GM21367 (cell line): Measurements from ENCODE around the gene NEK2.
"Not testable (repeated sequence)": the region's sequence is repeated elsewhere in the genome, so short reads cannot be mapped to it uniquely, and the experiment has no call there.

Experiments
- ATAC-seq: cut with Tn5 transposase; IDR thresholded peaks from one replicate; pipeline ENCODE4 v1.9.1; 2021; ENCODE audit not compliant: unreplicated experiment

Gene NEK2

DNA sequence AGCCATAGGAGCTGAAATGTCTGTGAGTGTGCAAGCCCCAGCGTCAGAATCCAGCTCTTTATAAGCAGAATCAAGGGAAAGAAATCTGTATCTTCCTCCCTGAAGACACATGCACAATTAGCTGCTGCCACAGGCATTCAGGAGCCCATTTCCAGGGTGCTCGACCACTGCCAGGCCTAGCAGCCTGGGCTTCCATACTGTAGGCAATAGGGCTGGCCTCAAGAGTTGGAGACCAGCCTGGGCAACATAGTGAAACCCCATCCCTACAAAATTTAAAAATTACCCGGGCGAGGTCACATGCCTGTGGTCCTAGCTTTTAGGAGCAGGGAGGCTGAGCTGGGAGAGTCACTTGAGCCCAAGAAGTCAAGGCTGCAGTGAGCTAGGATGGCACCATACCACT, 41.0 kb downstream of the NEK2 start:
- ATAC-seq: no peak

- ATAC-seq: no peak
Observed at GRCh38 chr1:211633524-211633846, 41.9 kb downstream of the NEK2 start.

DNA sequence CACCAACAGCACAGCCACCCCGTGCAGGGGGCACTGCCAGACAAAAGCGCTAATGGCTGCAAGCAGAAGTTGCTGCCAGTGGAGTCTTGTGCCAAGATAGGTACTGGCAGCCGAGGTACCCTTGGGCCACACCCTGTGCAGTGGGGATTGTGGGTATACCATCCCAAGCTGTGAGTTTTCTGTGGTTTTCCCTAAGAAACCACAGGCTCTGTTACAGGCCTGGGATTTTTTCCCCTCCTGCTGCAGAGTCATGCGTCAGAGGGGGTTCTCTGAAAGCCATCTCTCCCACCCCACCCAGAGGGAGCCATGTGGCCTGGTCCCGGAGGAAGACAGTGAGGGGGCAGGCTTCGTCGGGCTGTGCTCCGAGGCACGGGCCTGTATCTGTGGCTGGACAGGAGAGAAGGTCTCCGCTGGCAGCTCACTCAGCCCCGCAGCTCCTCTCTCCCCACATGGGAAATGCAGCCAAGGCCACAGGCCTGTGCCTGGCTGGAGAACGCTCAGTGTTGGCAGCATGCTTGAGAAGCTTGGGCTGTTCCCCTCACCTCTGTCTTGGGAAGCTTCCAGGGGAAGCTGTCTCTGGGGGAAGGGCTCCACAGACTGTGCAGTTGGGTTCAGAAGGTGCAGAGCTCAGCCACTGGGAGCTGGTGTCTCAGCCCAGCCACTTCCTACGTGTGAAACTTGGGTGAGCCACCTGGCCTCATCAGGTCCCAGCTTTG, 42.5 kb downstream of the NEK2 start:
- ATAC-seq: no peak

DNA sequence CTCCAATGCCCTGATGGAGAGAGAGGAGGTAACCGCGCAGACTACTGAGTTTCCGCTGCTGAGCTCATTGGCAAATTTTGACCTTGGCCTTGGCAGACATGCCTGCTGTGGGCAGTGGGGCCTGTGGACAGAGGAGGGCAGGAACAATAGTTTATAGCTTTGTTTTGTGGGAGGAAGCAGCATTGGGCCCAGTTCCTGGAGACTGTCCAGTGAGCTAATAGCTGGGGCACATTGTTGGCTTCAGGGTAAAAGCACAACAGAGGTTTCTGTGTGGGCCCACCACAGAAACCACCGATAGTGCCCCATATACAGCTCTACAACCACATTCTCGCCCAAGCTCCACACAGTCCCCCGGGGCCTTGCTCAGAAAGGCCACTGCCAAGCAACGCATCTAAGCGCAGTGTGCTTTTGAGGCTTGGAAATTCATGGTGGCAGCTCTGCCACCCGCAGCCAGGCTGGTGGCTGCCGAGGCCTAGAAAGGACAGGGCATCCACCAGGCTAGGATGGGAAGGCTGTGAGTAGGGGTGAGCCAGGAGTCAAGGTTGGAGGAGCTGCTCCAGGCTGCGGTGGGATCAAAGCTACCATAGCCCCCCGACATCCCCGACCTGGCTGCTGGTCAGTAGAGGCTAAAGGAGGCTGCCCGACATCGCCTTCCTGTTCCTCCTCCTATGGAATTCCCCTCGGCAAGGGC, 43.2 kb downstream of the NEK2 start:
- ATAC-seq: no peak

GRCh38 chr1:211631168-211631567, 44.3 kb downstream of the NEK2 start:
- ATAC-seq: no peak

- no peak for ATAC-seq
Observed at GRCh38 chr1:211630236-211631081, 45.0 kb downstream of the NEK2 start.

- no peak for ATAC-seq
Observed at GRCh38 chr1:211628417-211628816, 47.0 kb downstream of the NEK2 start.

- ATAC-seq: no peak
Observed at GRCh38 chr1:211627259-211627658, 48.2 kb downstream of the NEK2 start.

DNA sequence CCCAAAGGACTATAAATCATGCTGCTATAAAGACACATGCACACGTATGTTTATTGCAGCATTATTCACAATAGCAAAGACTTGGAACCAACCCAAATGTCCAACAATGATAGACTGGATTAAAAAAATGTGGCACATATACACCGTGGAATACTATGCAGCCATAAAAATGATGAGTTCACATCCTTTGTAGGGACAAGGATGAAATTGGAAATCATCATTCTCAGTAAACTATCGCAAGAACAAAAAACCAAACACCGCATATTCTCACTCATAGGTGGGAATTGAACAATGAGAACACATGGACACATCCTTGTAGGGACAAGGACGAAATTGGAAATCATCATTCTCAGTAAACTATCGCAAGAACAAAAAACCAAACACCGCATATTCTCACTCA, 49.6 kb downstream of the NEK2 start:
- ATAC-seq: not testable (repeated sequence)

DNA sequence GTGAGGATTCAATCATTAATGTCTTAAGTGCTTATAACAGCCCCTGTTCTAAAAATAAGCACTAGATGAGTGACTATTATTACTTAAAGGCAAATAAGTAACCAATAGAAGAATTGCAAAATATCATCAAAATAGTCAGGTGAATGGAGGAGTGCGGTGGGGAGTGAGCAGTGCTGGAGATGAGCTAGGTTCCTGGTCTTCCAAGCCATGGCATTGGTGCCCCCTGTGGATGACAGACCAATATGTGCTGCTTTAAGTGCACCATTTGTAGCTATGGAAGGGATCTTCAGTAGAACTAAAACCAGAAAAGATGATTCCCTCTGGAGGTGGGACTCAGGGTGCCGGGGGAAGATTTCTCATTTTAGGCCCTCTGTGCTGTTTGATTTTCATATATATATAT, 50.4 kb downstream of the NEK2 start:
- no peak for ATAC-seq

DNA sequence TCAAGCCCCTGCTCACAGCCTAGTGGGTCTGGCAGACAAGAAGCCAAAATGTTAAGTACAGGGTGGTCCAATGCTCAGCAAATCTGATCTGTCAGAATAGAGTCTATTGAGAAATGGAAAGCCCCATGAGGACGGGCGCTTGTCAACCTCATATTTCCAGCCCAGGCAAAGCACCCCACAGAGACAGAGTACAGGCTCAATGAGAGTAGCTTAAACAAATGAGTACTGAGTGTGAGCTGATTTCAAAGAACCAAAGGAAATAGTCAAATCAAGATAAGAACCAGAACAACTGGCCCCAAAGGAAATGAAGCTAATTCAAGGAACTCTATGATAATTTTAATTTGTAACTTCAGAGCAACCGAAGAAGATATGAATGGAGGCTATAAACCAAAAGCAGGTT, 51.9 kb downstream of the NEK2 start:
- no peak for ATAC-seq

GRCh38 chr1:211621447-211622198, 53.8 kb downstream of the NEK2 start:
- ATAC-seq: no peak

DNA sequence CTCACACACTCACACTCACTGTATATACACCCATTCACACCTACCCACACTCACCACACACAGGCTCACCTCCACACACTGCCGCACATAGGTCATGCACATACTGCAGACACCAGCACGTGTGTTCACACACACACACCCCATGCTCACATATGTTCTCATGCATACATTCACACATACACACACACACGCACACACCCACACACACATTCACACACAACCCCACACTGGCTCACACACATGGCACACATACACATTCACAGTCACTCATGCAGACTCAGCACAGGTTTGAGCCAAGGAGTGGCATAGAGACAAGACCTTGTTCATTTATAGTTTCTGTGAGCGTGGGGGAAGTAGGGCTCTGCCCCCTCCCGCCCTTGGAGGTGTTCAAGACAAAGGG, 55.3 kb downstream of the NEK2 start:
- ATAC-seq: no peak

DNA sequence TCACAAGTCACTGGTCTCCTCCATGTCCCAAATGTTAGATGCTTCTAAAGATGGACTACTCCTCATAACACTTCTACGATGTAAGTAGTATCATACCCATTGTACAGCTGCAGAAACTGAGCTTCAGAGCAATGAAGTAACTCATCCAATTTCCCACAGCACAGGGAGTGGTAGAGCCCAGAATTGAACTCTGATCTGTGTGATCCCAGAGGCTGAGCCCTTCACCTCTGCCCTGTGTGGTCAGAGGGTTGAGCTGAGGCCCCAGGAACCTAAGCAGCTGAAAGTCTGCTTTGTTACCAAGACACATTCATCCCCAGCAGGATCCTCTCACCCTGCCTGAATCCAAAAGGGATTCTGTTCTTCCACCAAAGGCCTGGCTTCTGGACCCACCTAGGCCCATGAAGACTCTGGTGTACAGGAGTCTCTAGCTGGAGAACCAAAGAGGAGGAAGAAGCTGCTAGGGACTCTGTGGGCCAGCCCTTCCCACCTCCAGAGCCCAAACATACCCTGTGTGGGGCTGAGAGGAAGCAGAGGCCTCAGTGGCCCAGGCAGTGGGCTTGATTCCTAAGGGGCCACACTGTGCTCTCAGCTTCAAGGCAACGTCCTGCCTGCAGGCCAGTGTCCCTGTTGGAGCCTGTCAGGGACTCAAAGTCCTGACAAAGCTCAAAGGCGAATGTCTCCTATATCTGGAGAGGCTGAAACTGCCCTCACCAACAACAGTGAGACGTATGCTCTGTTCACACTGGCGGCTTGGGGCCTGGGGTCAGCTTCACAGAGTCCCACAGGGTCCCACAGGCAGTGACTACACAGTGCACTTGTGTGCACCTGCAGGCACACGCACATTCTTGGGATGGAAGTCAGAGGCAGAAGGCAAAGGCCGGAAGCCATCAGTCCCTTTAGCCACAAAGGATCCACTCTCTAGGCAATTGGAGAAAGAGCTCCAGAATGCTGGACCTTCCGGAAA, 56.1 kb downstream of the NEK2 start:
- ATAC-seq: no peak

- ATAC-seq: no peak
Observed at GRCh38 chr1:211616965-211617297, 58.5 kb downstream of the NEK2 start.

GRCh38 chr1:211616231-211616964, 59.0 kb downstream of the NEK2 start:
- ATAC-seq: no peak

- no peak for ATAC-seq
Observed at GRCh38 chr1:211614615-211615014, 60.8 kb downstream of the NEK2 start.

- no peak for ATAC-seq
Observed at GRCh38 chr1:211613951-211614350, 61.5 kb downstream of the NEK2 start.

DNA sequence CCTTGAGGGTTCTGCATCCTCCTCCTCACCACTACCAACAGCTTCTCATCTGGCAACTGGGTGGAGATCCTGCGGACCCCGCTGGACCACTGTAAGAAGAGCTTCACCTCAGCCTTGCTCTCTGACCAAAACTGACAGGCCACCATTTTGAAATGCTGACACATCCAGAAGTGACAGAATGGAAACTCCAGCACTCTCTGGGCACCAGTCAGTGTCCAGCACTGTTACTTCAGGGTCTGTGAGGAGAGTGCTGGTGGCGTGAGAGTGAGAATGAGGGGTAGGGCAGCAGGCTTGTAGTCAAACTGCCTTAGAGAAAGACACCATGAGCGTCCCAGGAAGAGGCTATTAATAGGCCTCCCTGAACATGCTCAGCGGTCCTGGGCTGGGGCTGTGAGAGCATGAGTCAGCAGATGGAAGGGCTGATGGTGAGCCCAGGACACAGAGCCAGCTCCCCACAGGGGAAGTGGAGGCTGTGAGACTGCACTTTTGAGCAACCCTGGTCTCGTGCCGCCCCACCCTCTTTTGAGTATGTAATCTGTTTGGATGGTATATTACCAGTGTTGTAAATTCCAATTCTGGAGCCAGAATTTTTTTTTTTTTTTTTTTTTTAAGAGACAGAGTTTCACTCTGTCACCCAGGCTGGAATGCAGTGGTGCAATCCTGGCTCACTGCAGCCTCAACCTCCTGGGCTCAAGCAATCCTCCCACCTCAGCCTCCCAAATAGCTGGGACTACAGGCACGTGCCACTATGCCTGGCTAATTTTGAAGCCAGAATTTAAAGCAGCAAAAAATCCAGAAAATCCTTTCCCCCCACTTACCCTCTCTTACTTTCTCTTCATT, 62.1 kb downstream of the NEK2 start:
- ATAC-seq: no peak
